ENCODE measurements around the gene HOXC9. TPM values are rescaled to one million over a fixed set of nuclear protein-coding genes. Genes with fewer than 3 reads are reported as not detected.
A peak's percentile ranks its signal among the peaks of the same experiment; 100 is the strongest.

HOXC9 gene
- total RNA-seq, 1 experiment from 2014 or later: 3.8 TPM

DNA sequence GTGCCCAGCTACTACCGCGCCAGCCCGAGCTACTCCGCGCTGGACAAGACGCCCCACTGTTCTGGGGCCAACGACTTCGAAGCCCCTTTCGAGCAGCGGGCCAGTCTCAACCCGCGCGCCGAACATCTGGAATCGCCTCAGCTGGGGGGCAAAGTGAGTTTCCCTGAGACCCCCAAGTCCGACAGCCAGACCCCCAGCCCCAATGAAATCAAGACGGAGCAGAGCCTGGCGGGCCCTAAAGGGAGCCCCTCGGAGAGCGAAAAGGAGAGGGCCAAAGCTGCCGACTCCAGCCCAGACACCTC, 14.3 kb upstream of the HOXC9 start:
- no peak for DNase-seq (ENCODE audit: extremely low read depth, low read depth)

DNA sequence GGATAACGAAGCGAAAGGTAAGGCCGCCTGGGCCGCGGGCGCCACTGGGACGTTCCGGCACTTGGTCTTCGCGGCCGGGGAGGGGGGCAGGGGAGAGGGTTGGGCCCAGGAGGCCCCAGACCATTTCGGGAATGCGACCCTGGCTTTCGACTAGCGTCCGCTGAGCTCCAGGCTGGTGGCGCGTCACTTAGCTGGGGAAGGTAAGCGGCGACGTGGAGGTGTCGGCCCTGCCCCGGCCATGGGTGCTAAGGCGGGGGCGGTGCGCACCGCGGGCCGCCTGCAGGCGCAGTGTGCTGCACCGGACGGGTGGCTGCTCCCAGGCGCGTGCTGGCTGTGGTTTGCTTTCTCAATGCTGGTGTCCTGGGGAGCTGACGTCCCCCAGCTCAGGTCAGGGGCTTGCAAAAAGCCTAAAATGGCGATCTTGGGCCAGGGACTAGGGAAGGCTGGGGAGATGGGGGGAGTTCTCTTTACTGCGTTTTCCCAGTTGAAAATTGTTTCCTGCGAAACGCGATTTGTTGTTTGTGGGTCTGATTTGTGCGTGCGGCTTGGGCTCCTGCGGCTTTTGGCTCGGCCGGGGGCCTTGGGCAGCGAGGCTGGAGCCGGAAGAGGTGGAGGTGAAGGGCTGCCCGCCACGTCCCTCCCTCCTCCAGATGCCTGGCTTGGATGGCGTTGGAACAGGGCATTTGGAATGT, 13.8 kb upstream of the HOXC9 start:
- DNase-seq (ENCODE audit: extremely low read depth, low read depth): no peak

DNA sequence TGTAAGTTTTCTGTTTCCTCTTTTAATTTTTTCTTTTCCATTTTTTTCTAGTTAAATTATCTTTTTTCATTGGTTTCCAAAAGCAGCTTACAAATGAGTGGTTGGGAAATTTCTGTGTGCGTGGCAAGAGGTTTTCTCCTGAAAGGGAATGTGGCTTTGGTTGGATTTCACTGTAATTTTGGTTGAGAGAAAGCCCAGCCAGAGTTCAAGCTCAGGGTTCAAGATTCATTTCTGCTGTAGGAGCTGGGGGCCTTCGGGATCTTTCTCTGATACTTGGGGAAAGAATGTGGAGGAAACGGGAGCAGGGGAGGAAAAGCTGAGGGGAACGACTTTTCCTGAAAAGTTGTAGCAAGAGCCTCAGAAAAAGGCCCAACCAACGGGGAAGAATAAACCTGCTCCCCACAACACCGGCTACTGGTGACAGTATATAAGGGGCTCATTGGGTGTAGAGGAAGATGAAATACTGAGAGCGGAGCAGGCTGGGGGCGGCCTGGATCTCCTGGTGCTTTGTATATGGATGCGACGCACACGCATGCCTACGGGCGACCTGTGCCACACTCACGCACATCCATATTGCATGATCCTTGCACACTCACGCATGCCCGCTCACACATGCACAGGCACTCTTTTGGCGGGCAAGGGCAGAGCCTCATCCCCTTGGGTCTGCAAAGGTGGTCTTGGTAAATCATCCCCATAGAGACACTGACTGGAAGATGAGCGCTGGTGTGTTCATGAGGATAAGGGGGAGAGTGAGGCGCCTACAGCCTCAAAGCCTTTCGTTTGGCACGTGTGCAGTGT, 13.1 kb upstream of the HOXC9 start:
- DNase-seq (ENCODE audit: extremely low read depth, low read depth): no peak

DNA sequence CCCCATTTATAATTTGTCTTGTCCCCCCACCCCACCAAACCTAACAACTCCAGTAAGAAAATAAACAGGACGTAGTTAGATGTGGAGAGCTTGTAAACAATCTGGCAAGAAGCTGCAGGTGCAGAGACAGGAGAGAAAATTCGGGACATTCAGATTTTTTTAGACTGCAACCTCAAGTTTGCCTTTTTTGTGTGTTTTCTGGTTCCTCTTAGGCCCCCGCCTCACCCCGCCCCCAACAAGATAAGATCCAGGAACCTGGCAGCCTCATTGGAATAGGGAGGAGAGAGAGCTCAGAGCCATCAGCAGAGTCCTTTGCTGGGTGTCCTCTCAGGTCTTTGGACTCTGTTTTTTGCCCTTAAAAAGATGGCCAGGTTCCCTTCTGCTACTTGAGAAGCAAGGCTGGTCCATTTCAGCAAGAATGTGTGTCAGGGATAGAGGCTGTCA, 12.2 kb upstream of the HOXC9 start:
- DNase-seq (ENCODE audit: extremely low read depth, low read depth): no peak

GRCh38 chr12:53988541-53989226, 11.3 kb upstream of the HOXC9 start:
- no peak for DNase-seq (ENCODE audit: extremely low read depth, low read depth)

- DNase-seq (ENCODE audit: extremely low read depth, low read depth): peak; percentile 55
These were observed 10.5 kb upstream of the HOXC9 start for GRCh38 chr12:53989227-53990113.

GRCh38 chr12:53990311-53991076, 9.5 kb upstream of the HOXC9 start:
- DNase-seq (ENCODE audit: extremely low read depth, low read depth): no peak

- DNase-seq (ENCODE audit: extremely low read depth, low read depth): no peak
These were observed 8.9 kb upstream of the HOXC9 start for GRCh38 chr12:53991077-53991460.

DNA sequence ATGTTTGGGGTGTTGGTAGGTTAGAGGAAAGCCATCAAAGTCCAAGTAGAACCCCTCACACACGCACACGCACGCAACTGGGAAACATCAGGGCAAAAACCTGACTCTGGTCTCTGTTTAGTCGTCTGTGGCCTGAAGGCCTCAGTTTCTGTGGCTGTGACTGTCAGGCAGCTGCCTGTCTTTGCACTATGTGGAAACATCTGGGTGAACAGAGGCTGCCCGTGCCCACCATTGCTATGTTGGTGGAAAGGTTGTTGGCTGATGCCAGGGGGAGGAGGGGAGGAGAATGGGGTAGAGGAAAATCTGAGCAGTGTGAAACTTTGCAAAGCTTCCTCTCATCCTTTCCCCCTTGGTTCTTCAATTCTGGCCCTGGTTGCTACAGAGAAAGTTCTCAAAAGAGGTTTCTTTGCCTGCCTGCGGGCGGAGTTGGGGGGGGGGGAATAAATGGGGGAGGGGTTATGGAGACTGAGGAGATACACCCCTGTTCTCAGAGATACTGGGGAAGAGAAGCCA, 7.5 kb upstream of the HOXC9 start:
- DNase-seq (ENCODE audit: extremely low read depth, low read depth): no peak

- DNase-seq (ENCODE audit: extremely low read depth, low read depth): no peak
These were observed 6.6 kb upstream of the HOXC9 start for GRCh38 chr12:53993162-53994008.

GRCh38 chr12:53994009-53994263, 6.0 kb upstream of the HOXC9 start:
- no peak for DNase-seq (ENCODE audit: extremely low read depth, low read depth)

DNA sequence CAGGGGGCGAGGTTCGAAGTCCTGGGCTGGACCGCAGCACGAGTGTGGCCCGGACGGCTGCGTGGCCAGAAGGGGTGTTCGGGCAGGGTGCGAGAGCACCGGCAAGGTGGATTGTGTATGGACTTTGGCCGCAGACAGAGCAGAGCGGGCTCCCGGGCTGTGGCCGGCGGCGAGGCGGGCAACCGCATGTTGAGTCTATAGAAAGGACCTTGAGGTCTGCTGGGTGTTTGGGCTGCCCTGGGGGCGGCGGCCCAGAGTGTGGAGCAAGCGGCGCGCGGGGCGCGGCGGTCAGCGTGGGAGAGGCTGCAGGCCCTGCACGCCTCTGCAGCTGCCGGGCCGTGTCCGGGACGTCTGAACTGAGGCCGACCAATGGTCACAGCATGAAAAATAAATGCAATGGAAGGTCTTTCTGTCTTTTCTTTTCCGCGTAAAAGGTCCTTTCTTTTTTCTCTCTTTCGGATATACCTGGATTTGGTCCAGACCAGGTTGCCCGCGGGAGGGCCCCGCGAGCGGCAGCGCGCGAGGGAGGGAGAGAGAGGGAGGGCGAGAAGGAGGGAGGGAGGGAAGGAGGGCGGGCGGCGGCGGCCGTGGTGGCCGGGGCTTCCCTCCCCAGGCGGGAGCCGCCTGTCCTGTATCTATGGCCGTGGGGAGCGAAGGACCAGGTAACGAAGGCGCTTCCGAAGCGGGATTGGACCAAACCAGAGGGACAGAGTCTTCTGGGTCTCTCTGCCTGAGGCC, 5.5 kb upstream of the HOXC9 start:
- DNase-seq (ENCODE audit: extremely low read depth, low read depth): no peak

DNA sequence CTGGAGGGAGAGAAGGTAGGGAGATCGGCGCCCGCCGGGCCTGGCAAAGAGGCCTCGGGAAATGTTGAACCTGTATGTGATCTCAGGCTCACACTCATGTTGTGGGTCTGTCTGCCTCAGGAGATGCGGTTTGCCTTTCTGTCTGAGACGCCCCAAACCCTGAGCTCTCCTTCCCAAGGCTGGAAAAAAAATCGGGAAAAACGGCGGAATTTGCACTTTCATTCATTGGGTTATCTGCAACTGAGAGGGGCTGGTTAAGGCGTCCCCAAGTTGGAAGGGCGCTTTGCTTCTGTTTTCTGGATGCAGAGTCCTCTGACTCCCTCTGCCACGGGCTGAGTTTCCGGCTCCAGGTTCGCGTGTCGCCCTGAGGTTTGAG, 5.0 kb upstream of the HOXC9 start:
- peak; percentile 2 for DNase-seq (ENCODE audit: extremely low read depth, low read depth)

- DNase-seq (ENCODE audit: extremely low read depth, low read depth): peak; percentile 51
These were observed 4.4 kb upstream of the HOXC9 start for GRCh38 chr12:53995378-53996239.

DNA sequence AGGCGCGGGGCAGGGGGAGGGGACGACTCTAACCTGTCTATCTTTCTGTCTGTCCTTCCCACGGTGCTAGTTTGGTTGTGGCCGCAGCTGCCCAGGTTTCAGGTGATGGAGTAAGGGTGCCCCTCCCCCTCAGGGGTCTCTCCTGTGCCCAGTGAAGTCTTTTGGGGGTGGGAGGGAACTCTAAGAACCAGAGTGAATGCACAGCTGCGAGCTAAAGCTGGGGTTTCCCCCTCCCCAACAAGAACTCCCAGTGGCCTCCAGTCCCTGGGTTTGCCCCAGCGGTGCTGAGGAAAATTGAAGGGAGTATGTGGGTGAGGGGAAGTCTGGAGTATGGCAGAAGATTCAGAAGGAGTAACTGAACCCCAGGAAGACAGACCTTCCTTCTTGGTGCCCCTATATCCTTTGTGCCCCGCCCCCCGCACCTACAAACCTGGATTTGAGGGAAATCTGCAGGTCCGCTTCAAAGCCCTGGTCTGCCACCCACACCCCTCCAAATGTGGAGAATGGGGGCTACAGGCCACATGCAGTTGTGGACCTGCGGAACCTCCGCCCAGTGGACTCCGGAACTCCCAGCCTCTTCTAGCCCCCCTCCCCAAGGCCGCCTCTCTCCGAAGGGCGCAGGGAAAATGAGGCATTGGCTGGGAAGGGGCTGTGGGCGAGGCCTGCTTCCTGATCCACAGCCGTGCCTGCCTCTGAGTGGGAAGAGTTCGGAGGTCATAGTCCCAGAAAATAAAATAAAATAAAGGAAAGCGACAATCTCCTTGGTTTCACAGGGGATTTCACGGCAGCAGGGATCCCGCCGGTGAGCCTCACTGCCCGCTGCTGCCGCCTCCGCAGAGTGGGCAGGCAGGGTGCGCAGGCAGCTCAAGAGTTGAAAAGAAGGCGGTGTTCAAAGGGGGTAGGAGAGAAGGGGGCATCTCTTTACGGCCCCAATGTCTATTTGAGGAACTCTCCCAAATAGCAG, 3.4 kb upstream of the HOXC9 start:
- DNase-seq (ENCODE audit: extremely low read depth, low read depth): no peak

Measured in NCI-H460 (cell line).